T-helper 2 cell treated with Interferon-gamma antibody and Interleukin-4, amounts not matched to agents 100 ng/mL and 5 ng/mL, for 36 hours (primary cell): ENCODE results near the gene INCA1. TPM values are rescaled to one million over a fixed set of nuclear protein-coding genes. Genes with fewer than 3 reads are reported as not detected.
"Not testable (repeated sequence)": the region's sequence is repeated elsewhere in the genome, so short reads cannot be mapped to it uniquely, and the experiment has no call there.

Experiments used
- intact Hi-C: fragments of 100-400 bp; cut with micrococcal nuclease; formaldehyde crosslinking; loops from one replicate; pipeline ENCODE4 v1.15.1; 2023
- total RNA-seq: library from RNA; stranded (reverse); gene quantifications from 2 replicates; pipeline ENCODE4 v1.2.3, GENCODE V29; 2022

INCA1 gene, protein sequence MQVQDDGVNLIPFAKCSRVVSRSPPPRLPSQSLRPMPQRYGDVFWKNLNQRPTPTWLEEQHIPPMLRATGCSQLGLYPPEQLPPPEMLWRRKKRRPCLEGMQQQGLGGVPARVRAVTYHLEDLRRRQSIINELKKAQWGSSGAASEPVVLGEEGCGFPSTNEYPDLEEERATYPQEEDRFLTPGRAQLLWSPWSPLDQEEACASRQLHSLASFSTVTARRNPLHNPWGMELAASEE
- total RNA-seq: 0.25 and 0.27 TPM in 2 replicates

DNA sequence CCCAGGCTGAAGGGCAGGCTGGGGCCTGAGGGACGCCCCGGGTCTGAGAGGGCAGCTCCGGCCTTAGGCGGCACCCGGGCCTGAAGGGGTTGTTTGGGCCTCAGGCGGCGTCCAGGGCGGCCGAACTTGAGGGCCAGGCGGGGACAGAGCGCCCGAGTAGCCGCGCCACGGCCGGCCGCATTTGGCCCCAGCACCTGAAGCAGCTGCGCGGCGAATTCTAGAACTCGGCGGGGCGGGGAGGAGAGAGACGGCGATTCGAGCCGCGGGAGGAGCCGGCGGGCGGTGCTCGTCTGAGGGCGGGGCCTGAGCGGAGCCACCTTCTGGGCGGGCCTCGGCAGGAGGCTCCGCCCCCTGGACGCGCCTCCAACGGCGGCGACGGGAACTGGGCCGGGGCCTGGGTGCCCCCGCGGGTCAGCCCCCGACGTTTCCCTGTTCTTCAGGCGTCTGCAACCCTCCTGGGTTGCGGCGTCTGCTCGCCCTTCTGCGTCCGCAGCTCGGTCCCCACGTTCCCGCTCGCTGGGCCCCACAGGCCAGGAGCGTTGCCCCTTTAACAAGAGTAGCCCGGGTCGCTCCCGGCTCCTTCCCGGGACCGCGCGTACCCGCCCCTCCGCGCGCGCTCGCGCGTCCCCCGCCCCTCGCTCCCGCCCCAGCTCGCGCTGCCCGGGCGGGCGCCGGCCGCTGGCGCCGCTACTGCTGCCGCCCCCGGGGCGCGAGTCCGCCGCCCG lies at the start of gene INCA1, which contains the start of gene KIF1C:
TSS of gene INCA1 (minus strand) at position 221 of the 725 bp plus-strand sequence. CDS start 3,085 bp downstream, outside the sequence.
TSS of gene KIF1C (plus strand) at position 649 of the 725 bp plus-strand sequence. CDS start 2,297 bp downstream, outside the sequence.
- intact Hi-C loops: loop anchor here (1.0 to 2.0 kb wide), 3 partner anchors 9 to 57 kb away; partner anchors contain the start of genes PFN1, RNF167 and SLC25A11

DNA sequence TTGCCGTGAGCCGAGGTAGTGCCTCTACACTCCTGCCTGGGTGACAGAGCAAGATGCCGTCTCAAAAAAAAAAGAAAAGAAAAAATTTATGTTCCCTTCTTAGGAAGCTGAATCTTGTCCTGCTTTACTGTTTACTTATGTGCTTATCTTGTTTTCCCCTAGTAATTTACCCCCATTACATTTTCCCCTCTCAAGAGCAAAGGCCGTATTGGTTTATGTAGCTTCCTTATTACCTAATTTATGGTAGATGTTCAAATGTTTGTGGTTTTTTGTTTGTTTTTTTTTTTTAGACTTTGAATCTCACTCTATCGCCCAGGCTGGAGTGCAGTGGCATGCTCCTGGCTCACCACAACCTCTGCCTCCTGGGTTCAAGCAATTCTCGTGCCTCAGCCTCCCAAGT lies 48.2 kb upstream of the INCA1 start:
- intact Hi-C loops: no loop called here

DNA sequence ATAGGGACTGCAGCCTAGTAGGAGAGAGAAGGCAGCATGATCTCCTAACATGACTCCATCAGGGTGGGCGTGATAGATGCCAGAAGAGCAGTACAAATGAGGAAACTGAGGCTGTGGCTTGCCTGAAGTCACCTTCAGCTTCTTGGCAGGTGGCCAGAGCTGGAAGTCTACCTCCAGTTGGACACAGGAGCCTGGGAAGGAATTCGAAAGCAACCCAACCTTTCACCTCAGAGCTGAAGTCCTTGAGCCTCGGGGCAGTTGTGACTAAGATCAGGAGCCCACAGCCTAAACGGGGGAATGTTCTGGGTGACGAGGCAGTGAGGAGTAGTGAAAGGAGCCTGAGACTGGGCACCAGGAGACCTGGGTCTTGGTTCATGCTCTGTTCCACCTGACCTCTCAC lies 47.3 kb upstream of the INCA1 start:
- intact Hi-C loops: no loop called here

DNA sequence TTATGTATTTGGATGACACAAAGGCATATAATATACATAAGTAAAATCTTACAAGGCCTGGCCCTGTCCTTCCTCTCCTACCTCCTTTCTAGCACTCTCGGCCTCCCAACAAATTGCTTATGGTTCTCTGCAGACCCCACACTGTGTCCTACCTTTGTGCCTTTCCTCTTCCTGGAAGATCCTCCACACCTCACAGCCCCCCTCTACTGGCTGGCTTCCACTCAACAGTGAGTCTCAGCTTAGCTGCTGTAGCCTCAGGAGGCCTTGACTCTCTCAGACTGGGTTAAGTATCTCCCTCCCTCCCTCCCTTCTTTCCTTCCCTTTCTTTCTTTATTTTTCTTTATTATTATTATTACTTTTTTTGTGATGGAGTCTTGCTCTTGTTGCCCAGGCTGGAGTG lies 46.2 kb upstream of the INCA1 start:
- intact Hi-C loops: no loop called here

DNA sequence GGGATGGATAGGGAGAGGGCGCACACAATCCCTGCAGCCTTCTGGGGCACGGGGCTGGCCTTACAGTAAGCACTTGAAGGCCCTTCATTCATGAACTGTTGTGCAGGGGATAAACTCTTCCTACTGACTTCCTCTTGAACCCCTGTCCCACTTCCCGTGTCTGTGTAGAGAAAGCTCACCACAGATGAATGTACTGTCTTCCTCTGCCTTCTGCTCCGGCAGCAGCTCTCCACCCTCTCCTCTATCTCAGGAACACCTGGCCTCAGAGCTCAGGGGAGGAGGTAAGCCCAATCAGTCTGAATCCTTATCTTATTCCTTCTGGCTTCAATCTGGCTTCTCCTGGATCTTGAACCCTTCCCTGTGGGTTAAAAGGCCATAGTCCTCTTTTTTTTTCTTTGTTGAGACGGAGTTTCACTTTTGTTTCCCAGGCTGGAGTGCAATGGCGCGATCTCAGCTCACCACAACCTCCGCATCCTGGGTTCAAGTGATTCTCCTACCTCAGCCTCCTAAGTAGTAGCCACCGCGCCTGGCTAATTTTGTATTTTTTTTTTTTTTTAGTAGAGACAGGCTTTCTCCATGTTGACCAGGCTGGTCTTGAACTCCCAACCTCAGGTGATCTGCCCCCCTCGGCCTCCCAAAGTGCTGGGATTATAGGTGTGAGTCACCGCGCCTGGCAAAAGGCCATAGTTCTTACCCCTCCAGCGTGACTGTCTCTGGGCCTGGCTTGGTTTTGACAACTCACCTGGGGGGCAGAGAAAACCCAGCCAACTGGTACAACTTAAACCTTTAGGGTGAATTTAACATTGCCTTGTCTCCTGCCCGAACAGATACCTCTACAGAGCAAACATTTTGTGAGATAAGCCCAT lies 45.1 kb upstream of the INCA1 start:
- intact Hi-C loops: no loop called here

DNA sequence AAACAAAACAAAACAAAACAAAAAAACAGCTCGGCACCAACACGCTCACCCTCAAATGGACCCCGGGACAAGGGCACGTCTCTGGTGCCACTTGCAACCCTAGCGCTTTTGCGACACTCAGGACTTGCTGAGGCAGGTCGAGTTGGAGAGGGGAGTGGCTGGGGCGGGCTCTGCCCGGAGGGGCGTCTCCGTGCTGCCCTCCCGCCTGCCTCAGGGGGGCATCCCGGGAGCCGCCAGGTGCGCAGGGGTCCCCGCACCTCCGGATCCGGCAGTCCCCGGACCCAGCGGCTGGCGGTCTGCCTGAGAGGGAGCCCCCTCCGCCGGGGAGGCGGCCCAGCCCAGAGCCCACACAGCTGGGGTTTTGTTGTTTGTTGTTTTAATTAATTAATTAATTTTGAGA lies 38.0 kb upstream of the INCA1 start, which contains the start of gene SLC52A1:
TSS of gene SLC52A1 (minus strand) at position 112 of the 400 bp plus-strand sequence. CDS start 820 bp downstream, outside the sequence.
- intact Hi-C loops: no loop called here

DNA sequence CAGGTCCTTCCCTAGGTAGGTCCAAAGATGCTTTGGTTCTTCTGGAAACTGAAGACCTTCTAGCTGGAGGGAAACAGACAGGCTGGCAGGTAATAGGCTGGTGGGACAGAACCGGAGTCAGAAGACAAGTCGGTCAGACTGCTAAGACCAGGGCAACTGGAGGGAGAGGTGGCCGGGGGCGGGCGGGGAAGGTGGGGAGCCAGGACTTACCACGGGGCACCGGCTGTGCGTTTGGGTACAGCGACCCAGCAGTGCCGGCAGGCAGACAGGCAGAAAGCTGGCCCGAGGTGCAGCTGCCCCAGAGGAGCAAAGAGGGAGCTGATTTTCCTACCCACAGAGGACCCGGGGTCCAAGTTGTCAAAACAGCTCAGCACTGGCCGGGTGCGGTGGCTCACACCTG lies 37.3 kb upstream of the INCA1 start:
- intact Hi-C loops: no loop called here

DNA sequence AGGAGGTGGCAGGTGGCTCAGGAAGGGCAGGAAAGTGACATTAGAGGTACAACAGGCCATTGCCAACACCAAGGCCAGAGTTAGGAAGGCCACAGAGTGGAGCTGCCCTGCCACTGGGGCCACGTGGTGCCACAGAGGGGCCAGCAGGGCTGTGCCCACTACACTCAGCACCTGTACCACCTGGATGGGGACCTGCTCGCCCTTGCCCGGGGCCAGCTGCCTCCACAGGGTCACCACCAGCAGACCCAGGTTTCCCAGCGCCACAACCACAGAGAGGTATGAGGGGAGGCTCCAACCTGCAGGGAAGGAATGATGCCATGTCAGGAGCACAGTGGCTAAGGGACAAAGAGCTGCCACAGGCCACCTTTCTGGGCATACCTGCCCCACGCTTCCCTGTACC lies 36.7 kb upstream of the INCA1 start:
- intact Hi-C loops: no loop called here

DNA sequence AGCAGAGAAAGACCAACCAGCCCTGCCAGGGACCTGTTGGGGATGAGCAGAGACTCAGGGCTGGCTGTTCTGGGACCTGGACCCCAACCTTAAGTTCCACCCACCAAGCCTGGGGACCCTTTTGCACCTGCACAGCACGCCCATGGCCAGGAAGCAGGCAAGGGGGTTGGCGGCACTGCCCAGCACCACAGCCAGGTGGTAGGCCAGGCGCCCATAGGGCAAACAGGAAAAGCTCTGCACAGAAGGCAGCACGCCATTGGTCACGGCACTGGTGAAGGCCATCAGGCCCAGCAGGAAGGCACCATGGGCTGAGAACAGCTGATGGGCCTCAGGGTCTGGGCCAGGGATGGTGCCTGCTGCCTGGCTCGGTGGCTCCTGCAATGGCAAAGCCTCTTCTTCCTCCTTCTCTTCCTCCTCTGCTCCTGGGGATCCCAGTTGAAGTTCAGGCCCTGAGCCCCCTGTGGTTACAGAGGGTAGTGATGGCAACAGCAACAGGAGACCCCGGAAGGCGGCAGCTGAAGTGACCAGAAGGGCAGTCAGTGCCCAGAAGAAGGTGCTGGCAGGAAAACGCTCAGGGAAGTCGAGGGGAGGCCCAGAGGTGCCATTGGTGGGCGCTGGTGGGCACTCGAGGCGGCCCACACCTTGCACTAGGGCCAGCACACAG lies 36.2 kb upstream of the INCA1 start:
- intact Hi-C loops: no loop called here

DNA sequence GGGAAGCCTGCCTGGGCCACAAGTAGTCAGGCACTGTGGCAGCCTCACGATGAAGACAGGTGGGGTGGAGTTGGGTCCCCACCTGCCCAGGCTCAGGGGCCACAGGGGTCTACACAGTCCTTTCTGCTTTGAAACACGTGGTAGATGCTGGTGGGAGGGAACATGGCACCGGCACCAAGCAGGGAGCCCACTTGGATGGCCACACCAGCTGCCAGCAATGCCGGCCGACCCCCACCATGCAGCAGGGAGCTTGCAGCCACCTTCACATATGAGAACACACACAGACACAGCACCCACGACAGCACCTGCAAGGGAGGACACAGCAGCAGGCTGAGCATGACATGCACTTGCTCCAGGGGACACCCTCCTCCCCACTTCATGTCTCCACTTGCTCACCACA lies 35.5 kb upstream of the INCA1 start:
- intact Hi-C loops: no loop called here

DNA sequence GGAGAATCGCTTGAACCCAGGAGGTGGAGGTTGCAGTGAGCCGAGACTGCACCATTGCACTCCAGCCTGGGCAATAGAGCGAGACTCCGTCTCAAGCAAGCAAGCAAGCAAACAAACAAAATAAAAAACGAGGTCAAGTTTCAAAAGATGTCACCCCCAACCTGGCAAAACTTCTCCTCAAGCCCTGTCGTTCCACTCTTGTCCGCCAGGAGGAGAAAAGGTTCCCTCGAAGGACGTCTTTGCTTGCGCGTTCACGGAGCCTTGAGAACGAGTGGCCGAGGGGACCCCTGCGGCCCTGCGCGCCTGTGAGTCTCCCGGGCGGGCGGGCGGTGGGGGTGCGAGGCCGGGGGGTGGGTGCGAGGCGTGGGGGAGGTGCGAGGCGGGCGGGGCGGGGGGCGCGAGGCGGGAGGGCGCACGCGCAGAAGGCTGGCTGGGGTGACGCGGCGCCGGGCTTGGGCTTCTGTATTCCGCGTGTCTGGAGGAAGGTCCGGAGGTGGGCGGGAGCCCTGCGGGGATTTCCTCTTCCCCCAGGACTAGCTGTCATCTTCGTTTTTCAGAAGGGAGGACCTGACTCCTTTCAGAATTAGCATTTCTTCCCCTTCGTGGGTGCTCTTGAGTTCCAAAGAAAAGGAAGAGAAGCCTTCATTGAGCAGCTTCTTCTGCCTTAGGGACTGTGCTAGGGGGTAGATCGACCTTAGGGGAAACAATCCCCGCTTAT lies 34.2 kb upstream of the INCA1 start:
- intact Hi-C loops: loop anchor here (1.0 kb wide), 1 partner anchor 31 kb away; no protein-coding TSS in a partner anchor

DNA sequence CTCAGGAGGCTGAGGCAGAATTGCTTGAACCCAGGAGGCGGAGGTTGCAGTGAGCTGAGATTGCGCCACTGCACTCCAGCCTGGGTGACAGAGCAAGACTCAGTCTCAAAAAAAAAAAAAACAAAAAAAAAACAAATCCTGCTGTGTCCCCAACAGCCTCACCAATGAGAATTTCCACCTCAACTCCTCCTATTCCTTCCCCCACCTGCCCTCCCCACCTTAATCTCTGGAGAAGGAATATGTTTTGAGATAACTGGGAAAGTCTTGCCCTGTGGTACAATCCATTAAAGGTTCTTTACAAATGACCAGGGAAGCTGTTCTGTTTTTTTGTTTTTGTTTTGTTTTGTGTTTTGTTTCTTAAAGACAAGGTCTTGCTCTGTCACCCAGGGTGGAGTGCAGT lies 32.8 kb upstream of the INCA1 start:
- intact Hi-C loops: not testable (repeated sequence)

DNA sequence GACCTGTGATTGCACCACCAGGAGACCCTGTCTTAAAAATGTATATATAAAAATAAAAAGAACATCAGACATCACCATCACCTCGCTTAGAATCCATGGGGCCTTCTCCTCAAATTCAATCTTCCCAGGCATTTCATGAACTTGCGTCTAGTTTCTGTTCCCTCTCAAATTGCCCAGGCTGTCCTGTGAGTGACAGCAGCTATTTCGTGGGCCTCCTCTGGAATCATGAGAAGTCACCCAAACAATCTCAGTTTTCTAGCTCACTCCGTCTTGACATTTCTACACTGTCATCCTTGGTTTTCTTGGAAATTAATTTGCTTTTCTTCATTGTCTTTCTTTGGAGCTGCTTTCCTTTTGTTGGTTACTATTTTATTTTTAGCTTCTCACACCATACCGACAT lies 30.6 kb upstream of the INCA1 start:
- intact Hi-C loops: no loop called here

DNA sequence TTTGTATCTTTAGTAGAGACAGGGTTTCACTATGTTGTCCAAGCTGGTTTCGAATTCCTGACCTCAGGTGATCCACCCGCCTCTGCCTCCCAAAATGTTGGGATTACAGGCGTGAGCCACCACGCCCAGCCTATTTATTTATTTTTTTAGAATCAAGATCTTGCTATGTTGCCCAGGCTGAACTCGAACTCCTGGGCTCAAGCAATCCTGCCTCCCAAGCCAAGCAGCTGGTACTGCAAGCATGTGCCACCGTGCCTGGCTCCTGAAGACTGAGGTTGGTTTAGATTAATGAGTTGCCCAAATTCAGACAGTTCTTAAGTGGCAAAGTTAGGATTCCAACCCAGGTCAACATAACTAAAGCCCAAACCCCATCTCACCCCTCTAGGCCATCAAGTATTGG lies 30.0 kb upstream of the INCA1 start:
- intact Hi-C loops: no loop called here

DNA sequence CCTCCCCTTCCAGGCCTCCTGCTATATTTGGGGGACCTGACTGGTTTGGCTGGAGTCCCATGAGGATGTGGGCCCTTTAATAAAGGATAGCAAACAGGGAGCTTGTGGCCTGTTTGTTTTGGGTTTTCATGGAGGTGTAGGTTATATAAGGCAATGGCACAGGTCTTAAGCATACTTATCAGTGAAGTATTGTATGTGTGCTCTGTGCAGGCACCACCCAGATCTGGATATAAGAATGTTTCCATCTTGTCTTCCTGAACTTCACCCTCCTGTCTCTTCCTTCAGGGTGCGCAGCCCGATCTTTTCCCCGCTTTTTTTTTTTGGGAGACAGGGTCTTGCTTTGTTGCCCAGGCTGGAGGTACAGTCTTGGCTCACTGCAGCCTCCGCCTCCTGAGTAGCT lies 27.3 kb upstream of the INCA1 start:
- intact Hi-C loops: no loop called here

DNA sequence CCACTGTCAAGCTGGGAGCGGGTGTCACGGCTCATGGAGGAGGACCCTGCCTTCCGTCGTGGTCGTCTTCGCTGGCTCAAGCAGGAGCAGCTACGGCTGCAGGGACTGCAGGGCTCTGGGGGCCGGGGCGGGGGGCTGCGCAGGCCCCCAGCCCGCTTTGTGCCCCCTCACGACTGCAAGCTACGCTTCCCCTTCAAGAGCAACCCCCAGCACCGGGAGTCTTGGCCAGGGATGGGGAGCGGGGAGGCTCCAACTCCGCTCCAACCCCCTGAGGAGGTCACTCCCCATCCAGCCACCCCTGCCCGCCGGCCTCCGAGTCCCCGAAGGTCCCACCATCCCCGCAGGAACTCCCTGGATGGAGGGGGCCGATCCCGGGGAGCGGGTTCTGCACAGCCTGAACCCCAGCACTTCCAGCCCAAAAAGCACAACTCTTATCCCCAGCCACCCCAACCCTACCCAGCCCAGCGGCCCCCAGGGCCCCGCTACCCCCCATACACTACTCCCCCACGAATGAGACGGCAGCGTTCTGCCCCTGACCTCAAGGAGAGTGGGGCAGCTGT lies 26.3 kb upstream of the INCA1 start:
- intact Hi-C loops: no loop called here

DNA sequence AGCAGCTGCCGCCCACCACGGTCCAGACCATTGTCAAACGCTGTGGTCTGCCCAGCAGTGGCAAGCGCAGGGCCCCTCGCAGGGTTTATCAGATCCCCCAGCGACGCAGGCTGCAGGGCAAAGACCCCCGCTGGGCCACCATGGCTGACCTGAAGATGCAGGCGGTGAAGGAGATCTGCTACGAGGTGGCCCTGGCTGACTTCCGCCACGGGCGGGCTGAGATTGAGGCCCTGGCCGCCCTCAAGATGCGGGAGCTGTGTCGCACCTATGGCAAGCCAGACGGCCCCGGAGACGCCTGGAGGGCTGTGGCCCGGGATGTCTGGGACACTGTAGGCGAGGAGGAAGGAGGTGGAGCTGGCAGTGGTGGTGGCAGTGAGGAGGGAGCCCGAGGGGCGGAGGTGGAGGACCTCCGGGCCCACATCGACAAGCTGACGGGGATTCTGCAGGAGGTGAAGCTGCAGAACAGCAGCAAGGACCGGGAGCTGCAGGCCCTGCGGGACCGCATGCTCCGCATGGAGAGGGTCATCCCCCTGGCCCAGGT lies 24.9 kb upstream of the INCA1 start:
- intact Hi-C loops: no loop called here

DNA sequence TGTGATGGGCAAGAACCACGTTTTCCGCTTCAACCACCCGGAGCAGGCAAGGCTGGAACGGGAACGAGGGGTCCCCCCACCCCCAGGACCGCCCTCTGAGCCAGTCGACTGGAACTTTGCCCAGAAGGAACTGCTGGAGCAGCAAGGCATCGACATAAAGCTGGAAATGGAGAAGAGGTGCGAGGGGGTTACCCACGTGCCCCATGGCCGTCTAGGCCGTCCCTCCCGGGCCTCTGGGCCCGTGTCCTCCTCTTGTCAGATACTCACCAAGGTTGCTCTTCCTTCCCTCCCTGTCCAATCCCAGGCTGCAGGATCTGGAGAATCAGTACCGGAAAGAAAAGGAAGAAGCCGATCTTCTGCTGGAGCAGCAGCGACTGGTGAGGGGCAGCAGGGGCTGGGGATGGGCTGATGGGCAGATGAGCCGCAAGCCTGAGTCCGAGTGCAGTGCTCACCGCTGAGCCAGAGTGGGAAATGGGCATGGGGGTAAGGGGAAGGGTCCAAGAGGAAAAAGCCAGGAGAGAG lies 23.2 kb upstream of the INCA1 start:
- intact Hi-C loops: no loop called here

DNA sequence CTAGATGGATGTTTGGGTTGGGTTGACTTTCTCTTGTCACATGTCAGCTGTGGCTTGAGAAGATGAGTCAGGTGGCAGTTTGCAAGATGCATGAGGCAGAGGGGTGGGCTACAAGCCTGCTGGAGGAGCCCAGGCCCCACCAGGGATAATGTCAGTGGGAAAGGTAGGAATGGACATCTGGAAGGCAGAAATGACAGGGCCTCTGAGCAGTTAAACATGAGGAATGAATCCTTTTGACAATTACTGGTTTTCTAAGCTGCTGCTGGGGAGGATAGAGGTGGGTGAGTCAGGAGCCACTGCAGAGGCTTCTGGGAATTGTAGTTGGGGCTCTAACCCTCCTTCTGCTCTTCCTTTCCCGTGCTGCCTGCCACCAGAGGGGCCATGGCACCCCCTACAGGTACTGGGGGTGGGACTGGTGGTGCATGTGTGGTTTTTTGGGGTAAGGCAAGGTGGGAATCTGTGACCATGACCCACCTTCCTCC lies 22.2 kb upstream of the INCA1 start:
- intact Hi-C loops: no loop called here
